ENCODE data around the gene AKT3.

Gene AKT3

GRCh38 chr1:243842978-243843511, 7.0 kb downstream of the AKT3 start:
- no peak overlapping the region for H4K91ac ChIP-seq (ENCODE audit: low read depth, low read length)
- H3K23ac ChIP-seq (ENCODE audit: low read length): no peak overlapping the region
- H3K18ac ChIP-seq (ENCODE audit: low read length): no peak overlapping the region
- H3K4ac ChIP-seq (ENCODE audit: low read depth, low read length): no peak overlapping the region
- H2BK120ac ChIP-seq (ENCODE audit: insufficient read depth, low read length, poor library complexity): no peak overlapping the region
- no peak overlapping the region for H3K4me3 ChIP-seq (ENCODE audit: low read depth, low read length)
- no peak overlapping the region for H3K9ac ChIP-seq (ENCODE audit: low read length)
- no peak overlapping the region for H3K4me2 ChIP-seq (ENCODE audit: low read length)
- no peak overlapping the region for H3K14ac ChIP-seq (ENCODE audit: low read length)
- no peaks in the 10 kb centered on the region for H3K9me3 ChIP-seq (ENCODE audit: insufficient read depth, low read depth, low read length)
- no peaks in the 10 kb centered on the region for H3K27me3 ChIP-seq (ENCODE audit: insufficient read depth, low read length)
- H3K79me1 ChIP-seq (ENCODE audit: low read length): peaks cover 2% of the 10 kb centered on the region
- no peak overlapping the region for H2AFZ ChIP-seq (ENCODE audit: insufficient read depth, low read length, poor library complexity)
- H3K27ac ChIP-seq (ENCODE audit: low read depth, low read length): no peak overlapping the region
- H2AK5ac ChIP-seq (ENCODE audit: low read length): no peak overlapping the region
- H3K79me2 ChIP-seq (ENCODE audit: control insufficient read depth, insufficient read depth, low read length, poor library complexity): no peaks in the 10 kb centered on the region
- DNase-seq: peak; percentile 7 to 51
- H2BK5ac ChIP-seq (ENCODE audit: low read depth, low read length, poor library complexity): peak overlapping the region; percentile 56
- H4K12ac ChIP-seq (ENCODE audit: low read depth, low read length): no peak overlapping the region
- H3K4me1 ChIP-seq (ENCODE audit: control insufficient read depth in 1 of 2, insufficient read depth in 2 of 2, low read length in 2 of 2): peaks cover 0 to 2% of the 10 kb centered on the region in 2 experiments
- H2BK12ac ChIP-seq (ENCODE audit: low read length): peak overlapping the region; percentile 71
- no peak overlapping the region for H4K8ac ChIP-seq (ENCODE audit: low read depth, low read length)
- no peaks in the 10 kb centered on the region for H3K36me3 ChIP-seq (ENCODE audit: control insufficient read depth in 1 of 2, insufficient read depth in 2 of 2, low read length in 2 of 2)
- 100% methylated on average over 1 of the region's 4 CpGs for WGBS (ENCODE audit: extremely low coverage, insufficient coverage, insufficient read length)

DNA sequence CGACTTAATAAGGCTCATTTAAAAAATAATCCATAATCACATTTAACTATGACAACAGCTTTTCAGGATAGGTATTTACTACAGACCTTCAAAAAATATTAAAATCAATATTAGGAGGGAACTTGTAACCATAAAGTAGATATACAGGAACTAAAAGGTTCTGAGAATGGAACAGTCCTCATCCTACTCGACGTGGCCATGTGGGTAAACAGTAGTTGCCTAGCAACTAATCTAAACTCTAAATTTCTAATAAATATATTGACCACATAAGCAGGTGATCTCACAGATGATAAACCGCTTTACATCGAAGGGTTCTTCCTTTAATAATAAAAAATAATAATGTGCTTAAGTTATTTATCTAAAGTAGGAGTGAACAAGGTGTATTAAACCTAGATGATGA, 7.9 kb downstream of the AKT3 start:
- WGBS (ENCODE audit: extremely low coverage, insufficient coverage, insufficient read length): no CpG with 5 or more reads among the region's 5 CpGs

DNA sequence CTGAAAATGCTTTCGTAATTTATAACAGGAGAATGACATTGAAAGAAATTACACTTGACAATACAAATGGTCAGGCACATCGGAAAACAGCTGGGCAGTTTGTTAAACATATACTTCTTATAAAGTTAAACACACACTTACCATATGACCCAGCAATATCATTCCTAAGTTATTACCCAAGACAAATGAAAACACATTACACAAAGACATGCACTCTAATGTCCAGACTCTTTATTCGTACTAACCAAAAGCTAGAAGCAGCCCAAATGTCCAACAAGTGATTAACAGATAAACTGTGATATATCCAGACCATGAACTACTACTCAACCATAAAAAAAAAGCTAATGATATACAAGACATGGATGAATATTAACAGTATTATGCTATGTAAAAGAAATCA, 8.5 kb downstream of the AKT3 start:
- Histone ChIP-seq H3K4me2 (ENCODE audit: low read length) (no peak overlapping the region), H3K9ac (ENCODE audit: low read length) (no peak overlapping the region), H3K27ac (ENCODE audit: low read depth, low read length) (no peak overlapping the region), H3K4ac (ENCODE audit: low read depth, low read length) (no peak overlapping the region), H2BK120ac (ENCODE audit: insufficient read depth, low read length, poor library complexity) (no peak overlapping the region), H3K4me1 (ENCODE audit: control insufficient read depth in 1 of 2, insufficient read depth in 2 of 2, low read length in 2 of 2) (peaks cover 0 to 2% of the 10 kb centered on the region in 2 experiments), H3K79me1 (ENCODE audit: low read length) (peaks cover 2% of the 10 kb centered on the region), H2BK5ac (ENCODE audit: low read depth, low read length, poor library complexity) (no peak overlapping the region), H4K12ac (ENCODE audit: low read depth, low read length) (no peak overlapping the region), H3K23ac (ENCODE audit: low read length) (no peak overlapping the region), H2AFZ (ENCODE audit: insufficient read depth, low read length, poor library complexity) (no peak overlapping the region), H3K36me3 (ENCODE audit: control insufficient read depth in 1 of 2, insufficient read depth in 2 of 2, low read length in 2 of 2) (no peaks in the 10 kb centered on the region), H3K79me2 (ENCODE audit: control insufficient read depth, insufficient read depth, low read length, poor library complexity) (no peaks in the 10 kb centered on the region), H3K9me3 (ENCODE audit: insufficient read depth, low read depth, low read length) (no peaks in the 10 kb centered on the region), H3K27me3 (ENCODE audit: insufficient read depth, low read length) (no peaks in the 10 kb centered on the region), H3K18ac (ENCODE audit: low read length) (no peak overlapping the region), H4K8ac (ENCODE audit: low read depth, low read length) (no peak overlapping the region), H2AK5ac (ENCODE audit: low read length) (no peak overlapping the region), H3K14ac (ENCODE audit: low read length) (no peak overlapping the region), H2BK12ac (ENCODE audit: low read length) (no peak overlapping the region), H4K91ac (ENCODE audit: low read depth, low read length) (no peak overlapping the region), H3K4me3 (ENCODE audit: low read depth, low read length) (no peak overlapping the region)
- no peak for DNase-seq
- no CpG with 5 or more reads among the region's 3 CpGs for WGBS (ENCODE audit: extremely low coverage, insufficient coverage, insufficient read length)

More for the DNA sequence above, 7.9 kb downstream of the AKT3 start:
- no peak overlapping the region for H3K18ac ChIP-seq (ENCODE audit: low read length)
- no peak overlapping the region for H3K14ac ChIP-seq (ENCODE audit: low read length)
- no peak overlapping the region for H2BK120ac ChIP-seq (ENCODE audit: insufficient read depth, low read length, poor library complexity)
- H2AFZ ChIP-seq (ENCODE audit: insufficient read depth, low read length, poor library complexity): no peak overlapping the region
- H2BK5ac ChIP-seq (ENCODE audit: low read depth, low read length, poor library complexity): no peak overlapping the region
- H3K36me3 ChIP-seq (ENCODE audit: control insufficient read depth in 1 of 2, insufficient read depth in 2 of 2, low read length in 2 of 2): no peaks in the 10 kb centered on the region
- H3K4me3 ChIP-seq (ENCODE audit: low read depth, low read length): no peak overlapping the region
- H4K8ac ChIP-seq (ENCODE audit: low read depth, low read length): no peak overlapping the region
- H3K27me3 ChIP-seq (ENCODE audit: insufficient read depth, low read length): no peaks in the 10 kb centered on the region
- H3K23ac ChIP-seq (ENCODE audit: low read length): no peak overlapping the region
- peaks cover 0 to 2% of the 10 kb centered on the region in 2 experiments for H3K4me1 ChIP-seq (ENCODE audit: control insufficient read depth in 1 of 2, insufficient read depth in 2 of 2, low read length in 2 of 2)
- no peak overlapping the region for H4K12ac ChIP-seq (ENCODE audit: low read depth, low read length)
- H3K9ac ChIP-seq (ENCODE audit: low read length): no peak overlapping the region
- H3K27ac ChIP-seq (ENCODE audit: low read depth, low read length): no peak overlapping the region
- H3K79me1 ChIP-seq (ENCODE audit: low read length): peaks cover 2% of the 10 kb centered on the region
- H3K79me2 ChIP-seq (ENCODE audit: control insufficient read depth, insufficient read depth, low read length, poor library complexity): no peaks in the 10 kb centered on the region
- H4K91ac ChIP-seq (ENCODE audit: low read depth, low read length): no peak overlapping the region
- H3K4me2 ChIP-seq (ENCODE audit: low read length): no peak overlapping the region
- DNase-seq: no peak
- no peak overlapping the region for H2AK5ac ChIP-seq (ENCODE audit: low read length)
- H3K4ac ChIP-seq (ENCODE audit: low read depth, low read length): no peak overlapping the region
- H3K9me3 ChIP-seq (ENCODE audit: insufficient read depth, low read depth, low read length): no peaks in the 10 kb centered on the region
- H2BK12ac ChIP-seq (ENCODE audit: low read length): no peak overlapping the region

- Histone ChIP-seq H3K23ac (ENCODE audit: low read length) (no peak overlapping the region), H3K9ac (ENCODE audit: low read length) (no peak overlapping the region), H3K18ac (ENCODE audit: low read length) (no peak overlapping the region), H3K4me2 (ENCODE audit: low read length) (no peak overlapping the region), H2BK120ac (ENCODE audit: insufficient read depth, low read length, poor library complexity) (no peak overlapping the region), H4K12ac (ENCODE audit: low read depth, low read length) (no peak overlapping the region), H3K27me3 (ENCODE audit: insufficient read depth, low read length) (no peaks in the 10 kb centered on the region), H2AK5ac (ENCODE audit: low read length) (no peak overlapping the region), H3K14ac (ENCODE audit: low read length) (no peak overlapping the region), H3K27ac (ENCODE audit: low read depth, low read length) (no peak overlapping the region), H3K4me1 (ENCODE audit: control insufficient read depth in 1 of 2, insufficient read depth in 2 of 2, low read length in 2 of 2) (peaks cover 0 to 2% of the 10 kb centered on the region in 2 experiments), H3K79me2 (ENCODE audit: control insufficient read depth, insufficient read depth, low read length, poor library complexity) (no peaks in the 10 kb centered on the region), H2BK12ac (ENCODE audit: low read length) (no peak overlapping the region), H3K9me3 (ENCODE audit: insufficient read depth, low read depth, low read length) (no peaks in the 10 kb centered on the region), H4K91ac (ENCODE audit: low read depth, low read length) (no peak overlapping the region), H3K4me3 (ENCODE audit: low read depth, low read length) (no peak overlapping the region), H2AFZ (ENCODE audit: insufficient read depth, low read length, poor library complexity) (no peak overlapping the region), H3K36me3 (ENCODE audit: control insufficient read depth in 1 of 2, insufficient read depth in 2 of 2, low read length in 2 of 2) (no peaks in the 10 kb centered on the region), H3K79me1 (ENCODE audit: low read length) (peaks cover 1% of the 10 kb centered on the region), H3K4ac (ENCODE audit: low read depth, low read length) (no peak overlapping the region), H4K8ac (ENCODE audit: low read depth, low read length) (no peak overlapping the region), H2BK5ac (ENCODE audit: low read depth, low read length, poor library complexity) (no peak overlapping the region)
- no CpG with 5 or more reads among the region's 1 CpG for WGBS (ENCODE audit: extremely low coverage, insufficient coverage, insufficient read length)
- no peak for DNase-seq
Observed at GRCh38 chr1:243837907-243838535, 12.0 kb downstream of the AKT3 start.
